HG02884 (cell line): Measurements from ENCODE around the gene RBM5.

Experiments
- ATAC-seq: cut with Tn5 transposase; IDR thresholded peaks from one replicate; pipeline ENCODE4 v1.9.1; 2021; ENCODE audit warnings: mild to moderate bottlenecking, moderate library complexity; ENCODE audit not compliant: unreplicated experiment

Gene RBM5

GRCh38 chr3:50158530-50159146 lies 69.9 kb downstream of the RBM5 start:
- no peak for ATAC-seq

GRCh38 chr3:50160561-50160983 lies 71.9 kb downstream of the RBM5 start:
- no peak for ATAC-seq

- no peak for ATAC-seq
Measured at GRCh38 chr3:50161320-50161719, 72.6 kb downstream of the RBM5 start.

- ATAC-seq = no peak
Measured at GRCh38 chr3:50162034-50162883, 73.5 kb downstream of the RBM5 start.

- no peak for ATAC-seq
Measured at GRCh38 chr3:50163572-50164455, 75.1 kb downstream of the RBM5 start.

GRCh38 chr3:50164481-50164880 lies 75.8 kb downstream of the RBM5 start:
- ATAC-seq = no peak

- ATAC-seq = no peak
Measured at GRCh38 chr3:50164984-50165909, 76.5 kb downstream of the RBM5 start.

- ATAC-seq = no peak
Measured at GRCh38 chr3:50165910-50166538, 77.3 kb downstream of the RBM5 start.

- ATAC-seq = no peak
Measured at GRCh38 chr3:50166620-50167019, 77.9 kb downstream of the RBM5 start.

GRCh38 chr3:50167069-50167840 lies 78.5 kb downstream of the RBM5 start:
- ATAC-seq = no peak

- no peak for ATAC-seq
Measured at GRCh38 chr3:50167841-50168209, 79.1 kb downstream of the RBM5 start.

- ATAC-seq = no peak
Measured at GRCh38 chr3:50168388-50168787, 79.7 kb downstream of the RBM5 start.
